MM.1S (cell line): ENCODE data around the gene FLII.

Source experiments
- DNase-seq: peaks from one replicate; pipeline ENCODE4 v3.0.0-alpha.2; 2015
- H2AFZ ChIP-seq: fragments of 300-600 bp; sonication (generic); 2 replicates; pipeline ENCODE4 v1.6.0; 2016; ENCODE audit warnings: antibody characterized with exemption, low read length
- H3F3A ChIP-seq: fragments of 300-600 bp; sonication (generic); 2 replicates; pipeline ENCODE4 v1.6.1; 2016; ENCODE audit warnings: mild to moderate bottlenecking, antibody characterized with exemption, low read length, moderate library complexity, mixed read lengths; ENCODE audit not compliant: insufficient read depth
- H3K27ac ChIP-seq: fragments of 300-600 bp; sonication (generic); 2 replicates; pipeline ENCODE4 v1.5.1; 2016; ENCODE audit warnings: mild to moderate bottlenecking, low read length
- H3K27me3 ChIP-seq: fragments of 300-600 bp; sonication (generic); replicated peaks from 2 replicates; pipeline ENCODE4 v1.6.0; 2016; ENCODE audit warnings: low read length; ENCODE audit not compliant: insufficient read depth
- H3K36me3 ChIP-seq: fragments of 300-600 bp; sonication (generic); replicated peaks from 2 replicates; pipeline ENCODE4 v1.6.1; 2016; ENCODE audit warnings: mild to moderate bottlenecking, low read length, mixed read lengths; ENCODE audit not compliant: insufficient read depth
- H3K4me1 ChIP-seq: fragments of 300-600 bp; sonication (generic); 2 replicates; pipeline ENCODE4 v1.6.1; 2016; ENCODE audit warnings: low read length, mixed read lengths
- H3K4me2 ChIP-seq: fragments of 300-600 bp; sonication (generic); 2 replicates; pipeline ENCODE4 v1.6.0; 2016; ENCODE audit warnings: low read depth, low read length
- H3K4me3 ChIP-seq: fragments of 300-600 bp; sonication (generic); 2 replicates; pipeline ENCODE4 v1.5.1; 2016; ENCODE audit warnings: low read length, mixed read lengths
- H3K79me2 ChIP-seq: fragments of 300-600 bp; sonication (generic); 2 replicates; pipeline ENCODE4 v1.6.1; 2016; ENCODE audit warnings: mixed run types, low read length, mixed read lengths
- H3K9ac ChIP-seq: fragments of 300-600 bp; sonication (generic); 2 replicates; pipeline ENCODE4 v1.6.1; 2016; ENCODE audit warnings: low read length, mixed read lengths
- H3K9me2 ChIP-seq: fragments of 300-600 bp; sonication (generic); replicated peaks from 2 replicates; pipeline ENCODE4 v1.6.1; 2016; ENCODE audit warnings: mild to moderate bottlenecking, low read length, mixed read lengths; ENCODE audit not compliant: insufficient read depth
- H3K9me3 ChIP-seq: fragments of 300-600 bp; sonication (generic); replicated peaks from 2 replicates; pipeline ENCODE4 v1.6.1; 2016; ENCODE audit warnings: mild to moderate bottlenecking, low read length, mixed read lengths; ENCODE audit not compliant: insufficient read depth
- H4K20me1 ChIP-seq: fragments of 300-600 bp; sonication (generic); 2 replicates; pipeline ENCODE4 v1.6.1; 2016; ENCODE audit warnings: mild to moderate bottlenecking, low read length, moderate library complexity, mixed read lengths; ENCODE audit not compliant: insufficient read depth
- CTCF ChIP-seq: fragments of 300-600 bp; sonication (generic); IDR thresholded peaks from 2 replicates; pipeline ENCODE4 v1.5.1; 2016; ENCODE audit warnings: antibody characterized with exemption, low read length, mixed read lengths
- EZH2 ChIP-seq: fragments of 300-600 bp; sonication (generic); optimal IDR thresholded peaks from 2 replicates; pipeline ENCODE3; 2017; ENCODE audit warnings: low read depth, mild to moderate bottlenecking, antibody characterized with exemption, low read length, mixed read lengths
- EZH2phosphoT487 ChIP-seq: fragments of 300-600 bp; sonication (generic); IDR thresholded peaks from 2 replicates; pipeline ENCODE4 v1.6.1; 2018; ENCODE audit warnings: antibody characterized with exemption, low read length

Gene FLII

GRCh38 chr17:18261659-18262058 lies 3.1 kb upstream of the FLII start:
- peaks cover 32% of the 10 kb centered on the region for H3K79me2 ChIP-seq
- no peaks in the 10 kb centered on the region for H3K9me3 ChIP-seq
- peaks cover 19% of the 10 kb centered on the region for H3K4me1 ChIP-seq
- peaks cover 29% of the 10 kb centered on the region for H3F3A ChIP-seq
- peaks cover 5% of the 10 kb centered on the region for H4K20me1 ChIP-seq
- H3K9me2 ChIP-seq = no peaks in the 10 kb centered on the region
- H2AFZ ChIP-seq = peak overlapping the region; percentile 92; the same call in 1 of the 2 replicates
- H3K9ac ChIP-seq = peak overlapping the region; percentile 75
- H3K36me3 ChIP-seq = no peaks in the 10 kb centered on the region
- peak overlapping the region; percentile 91 for H3K4me3 ChIP-seq
- no peak for TF ChIP-seq EZH2
- TF ChIP-seq CTCF = no peak
- no peak for TF ChIP-seq EZH2phosphoT487
- no peaks in the 10 kb centered on the region for H3K27me3 ChIP-seq
- peak overlapping the region; percentile 72; the same call in 1 of the 2 replicates for H3K27ac ChIP-seq
- H3K4me2 ChIP-seq = peak overlapping the region; percentile 77
- no peak for DNase-seq

- H2AFZ ChIP-seq = peak overlapping the region; percentile 92
- H3K79me2 ChIP-seq = peaks cover 37% of the 10 kb centered on the region
Measured at GRCh38 chr17:18261146-18261515, 2.6 kb upstream of the FLII start.

GRCh38 chr17:18260332-18261145 lies 2.0 kb upstream of the FLII start, which contains the start of gene MIEF2:
TSS of gene MIEF2 (plus strand) at chr17:18260662. CDS start at chr17:18262721, 2,059 bp downstream.
- Histone ChIP-seq H3K9me2 (no peaks in the 10 kb centered on the region), H3K27ac (peak within 1 kb of the TSS; percentile 72), H3K9ac (peak within 1 kb of the TSS; percentile 75), H2AFZ (peak within 1 kb of the TSS; percentile 92), H3K9me3 (no peaks in the 10 kb centered on the region), H3F3A (peaks cover 29% of the 10 kb centered on the region), H4K20me1 (peaks cover 15% of the 10 kb centered on the region), H3K36me3 (no peaks in the 10 kb centered on the region), H3K4me1 (peaks cover 23% of the 10 kb centered on the region), H3K79me2 (peaks cover 43% of the 10 kb centered on the region), H3K27me3 (no peaks in the 10 kb centered on the region), H3K4me3 (peak within 1 kb of the TSS; percentile 91), H3K4me2 (peak within 1 kb of the TSS; percentile 77)
- peak; percentile 98 for DNase-seq
- no peak for TF ChIP-seq CTCF
- TF ChIP-seq EZH2 = no peak
- TF ChIP-seq EZH2phosphoT487 = no peak

More at GRCh38 chr17:18261146-18261515, 2.6 kb upstream of the FLII start:
- TF ChIP-seq EZH2 (no peak), CTCF (no peak), EZH2phosphoT487 (no peak)
- Histone ChIP-seq H3K4me1 (peaks cover 23% of the 10 kb centered on the region), H3F3A (peaks cover 29% of the 10 kb centered on the region), H3K27ac (peak overlapping the region; percentile 72), H3K4me3 (peak overlapping the region; percentile 91), H3K9ac (peak overlapping the region; percentile 75), H3K36me3 (no peaks in the 10 kb centered on the region), H3K27me3 (no peaks in the 10 kb centered on the region), H3K9me3 (no peaks in the 10 kb centered on the region), H3K4me2 (peak overlapping the region; percentile 77), H4K20me1 (peaks cover 9% of the 10 kb centered on the region), H3K9me2 (no peaks in the 10 kb centered on the region)
- DNase-seq = peak; percentile 57
